Right lobe of liver (tissue), 4 donors: ENCODE results near the gene BICDL2.

Experiments used
- CTCF ChIP-seq, 4 donors: fragments of 200-600 bp in 3 of 4; fragments of 450-650 bp in 1 of 4; IDR thresholded peaks; one replicate each; pipeline versions ENCODE4 v1.5.1 to v1.8.0; 2016 to 2022; ENCODE audit warnings: antibody characterized with exemption in 4 of 4, mild to moderate bottlenecking in 2 of 4
- POLR2A ChIP-seq: fragments of 450-650 bp; IDR thresholded peaks from one replicate; pipeline ENCODE4 v1.6.1; 2017; ENCODE audit warnings: antibody characterized with exemption, mild to moderate bottlenecking
- donor health status: DM: no; HTN: no; CAD: no.
- donor health status: DM: no; HTN: no; CAD: no.
- donor health status: DM: no; HTN: yes; CAD: no.

- TF ChIP-seq CTCF (IDR thresholded peaks at IDR 0.05) (no peak), POLR2A (no peak)
Measured at GRCh38 chr16:3046641-3047386, 10.1 kb upstream of the BICDL2 start.
